GM21381 (cell line): ENCODE data around the gene RXFP1.

Experiments
- ATAC-seq: cut with Tn5 transposase; IDR thresholded peaks from one replicate; pipeline ENCODE4 v1.9.1; 2021; ENCODE audit warnings: mild to moderate bottlenecking, moderate library complexity; ENCODE audit not compliant: unreplicated experiment

RXFP1 gene

DNA sequence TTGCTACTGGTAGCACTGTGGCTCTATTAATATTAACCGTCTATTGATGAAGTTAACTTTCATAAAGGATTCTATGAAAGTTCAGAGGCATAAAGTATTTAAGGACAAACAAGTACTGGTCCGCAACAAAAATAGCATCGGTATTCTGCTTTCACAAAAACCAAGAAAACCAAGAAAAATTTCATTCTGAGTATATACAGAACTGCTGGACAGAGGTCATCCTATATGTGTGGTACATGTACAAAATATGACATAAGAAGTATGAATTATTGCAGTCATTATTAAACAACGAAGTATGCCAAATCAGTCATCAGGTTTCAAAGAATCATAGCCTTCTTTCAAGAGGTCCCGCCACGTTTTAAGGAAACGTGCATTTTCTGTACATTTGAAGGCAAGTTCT, 147.6 kb downstream of the RXFP1 start:
- no peak for ATAC-seq

DNA sequence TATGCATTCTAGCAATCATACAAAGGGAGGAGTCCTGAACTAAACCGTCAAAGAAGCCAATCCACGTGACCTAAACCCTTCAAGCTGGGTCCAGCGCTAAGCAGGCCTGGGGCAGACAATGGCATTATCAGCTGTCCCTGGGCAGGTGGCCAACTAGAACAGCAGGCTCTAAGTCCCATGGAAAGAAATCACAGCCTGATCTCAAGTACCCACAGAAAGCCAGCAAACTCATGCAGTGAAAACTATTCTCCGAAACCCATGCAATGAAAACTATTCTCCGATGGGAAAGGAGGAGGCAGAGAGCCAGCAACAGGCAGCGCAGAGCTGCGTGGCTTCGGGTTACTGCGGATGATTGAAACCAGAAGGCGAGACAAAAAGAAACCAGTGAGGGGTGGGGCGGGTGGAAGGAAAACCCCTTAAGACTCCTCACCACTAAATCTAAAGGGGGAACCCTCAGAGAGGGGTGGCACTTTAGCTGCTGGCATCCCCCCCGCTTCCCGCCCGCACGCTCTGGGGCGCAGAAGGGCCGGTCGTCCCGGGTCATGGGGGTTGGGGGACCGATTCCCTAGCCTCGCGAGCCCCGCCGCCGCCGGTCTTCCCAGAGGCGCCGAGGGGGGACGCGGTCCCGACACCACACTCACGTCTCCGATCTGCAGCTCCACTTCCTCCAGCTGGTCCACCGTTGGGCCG, 149.4 kb downstream of the RXFP1 start:
- ATAC-seq = peak; percentile 26

DNA sequence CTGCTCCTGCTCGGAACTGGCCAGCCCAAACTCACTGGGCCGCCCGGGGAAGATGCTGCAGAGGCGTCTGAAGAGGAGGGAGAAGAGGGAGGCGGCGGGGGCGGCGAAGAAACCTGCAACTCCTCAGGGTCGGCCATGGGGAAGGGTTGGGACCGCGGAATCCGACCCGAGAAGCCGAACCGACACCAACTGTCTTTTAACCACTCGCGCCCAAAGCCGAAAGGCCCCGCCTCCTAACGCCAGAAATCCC, 149.9 kb downstream of the RXFP1 start, which contains the start of gene C4orf46:
Gene C4orf46 (minus strand): TSS at position 223 of the 250 bp plus-strand sequence. CDS start 86 bp downstream, at position 137.
- ATAC-seq = no peak

DNA sequence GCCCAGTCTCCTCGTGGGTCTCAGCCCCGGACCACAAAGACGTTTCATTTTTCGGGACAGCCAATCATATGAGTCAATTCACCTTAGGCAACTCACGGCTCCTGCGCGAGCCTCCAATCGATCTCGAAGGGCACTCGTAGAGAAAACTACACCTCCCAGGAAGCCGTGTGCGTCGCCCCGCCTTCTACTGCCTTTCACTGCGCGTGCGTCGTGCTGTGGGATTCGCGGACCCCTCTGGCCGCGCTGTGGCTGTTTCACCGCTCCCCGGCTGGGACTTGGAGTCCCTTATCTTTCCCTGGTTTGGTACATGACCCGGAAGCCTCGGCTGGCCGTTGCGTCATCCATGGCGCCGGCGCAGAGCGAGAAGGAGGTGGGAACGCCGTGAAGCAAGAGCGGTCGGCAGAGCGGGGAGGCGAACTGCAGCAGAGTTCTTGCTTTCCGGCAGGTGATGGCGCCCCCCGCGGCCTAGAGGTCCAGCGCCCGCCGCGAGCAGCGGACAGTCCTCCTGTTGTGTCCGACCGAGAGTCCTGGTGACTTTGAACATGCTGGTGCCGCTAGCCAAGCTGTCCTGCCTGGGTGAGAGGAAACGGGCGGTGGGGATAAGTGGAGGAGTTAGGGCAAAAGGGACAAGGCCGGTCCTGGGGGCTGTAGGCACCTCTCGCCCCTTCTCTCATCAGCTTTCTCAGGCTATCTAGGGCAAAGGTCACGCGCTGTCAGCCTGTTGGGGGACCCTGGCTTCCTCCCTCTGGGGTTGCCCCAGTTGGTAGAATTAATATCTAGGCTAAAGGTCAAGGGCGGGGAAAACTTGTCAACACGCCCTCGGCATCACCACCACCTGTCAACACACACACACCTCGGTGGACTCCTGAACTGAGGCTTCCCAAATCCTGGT, 150.5 kb downstream of the RXFP1 start, which contains the start of gene ETFDH:
Gene ETFDH (plus strand): TSS at position 382 of the 892 bp plus-strand sequence. CDS start 161 bp downstream, at position 543.
- peak; percentile 86 for ATAC-seq

DNA sequence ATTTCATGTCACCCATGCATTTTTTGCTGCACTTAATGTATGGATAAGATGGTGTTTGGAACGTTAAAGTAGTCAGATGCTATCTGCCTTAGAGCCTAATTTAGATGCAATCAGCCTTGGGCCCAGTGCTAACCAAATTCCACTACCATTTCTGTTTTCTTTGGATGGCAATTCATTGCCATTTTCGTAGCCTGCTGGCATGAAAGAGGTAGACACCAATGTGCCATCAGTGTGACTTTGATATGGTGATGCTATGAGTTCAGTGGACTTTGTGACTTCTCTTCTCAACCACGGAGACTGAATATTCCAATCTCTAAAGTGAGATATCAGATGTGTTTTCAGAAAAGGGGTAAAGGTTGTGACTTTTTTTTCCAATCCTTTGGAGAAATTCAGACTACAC, 152.0 kb downstream of the RXFP1 start:
- no peak for ATAC-seq

DNA sequence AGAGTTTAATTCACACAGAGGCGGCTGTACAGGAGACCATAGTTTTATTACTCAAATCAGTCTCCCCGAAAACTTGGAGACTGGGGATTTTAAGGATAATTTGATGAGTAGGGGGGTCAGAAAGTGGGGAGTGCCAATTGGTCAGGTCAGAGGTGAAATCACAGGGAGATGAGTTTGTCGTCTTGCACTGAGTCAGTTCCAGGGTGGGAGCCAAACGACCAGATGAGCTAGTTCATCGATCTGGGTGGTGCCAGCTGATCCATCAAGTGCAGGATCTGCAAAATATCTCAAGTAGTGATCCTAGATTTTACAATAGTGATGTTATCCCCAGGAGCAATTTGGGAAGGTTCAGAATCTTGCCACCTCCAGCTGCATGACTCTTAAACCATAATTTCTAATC, 154.4 kb downstream of the RXFP1 start:
- ATAC-seq = no peak

DNA sequence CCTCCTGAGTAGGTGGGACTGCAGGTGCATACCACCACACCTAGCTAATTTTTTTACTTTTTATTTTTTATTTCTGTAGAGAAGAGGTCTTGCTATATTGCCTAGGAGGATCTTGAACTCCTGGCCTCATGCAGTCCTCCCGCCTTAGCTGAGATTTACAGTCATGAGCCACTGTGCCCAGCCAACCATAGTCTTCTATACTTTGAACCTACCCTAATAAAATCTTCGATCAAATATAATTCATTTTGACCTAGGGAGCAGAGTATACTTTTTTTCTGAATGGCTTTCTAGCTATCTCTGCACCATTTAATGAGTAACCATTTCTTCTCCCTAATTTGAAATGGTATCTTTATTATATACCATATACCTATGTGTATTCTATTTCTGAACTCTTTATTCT, 157.1 kb downstream of the RXFP1 start:
- no peak for ATAC-seq

DNA sequence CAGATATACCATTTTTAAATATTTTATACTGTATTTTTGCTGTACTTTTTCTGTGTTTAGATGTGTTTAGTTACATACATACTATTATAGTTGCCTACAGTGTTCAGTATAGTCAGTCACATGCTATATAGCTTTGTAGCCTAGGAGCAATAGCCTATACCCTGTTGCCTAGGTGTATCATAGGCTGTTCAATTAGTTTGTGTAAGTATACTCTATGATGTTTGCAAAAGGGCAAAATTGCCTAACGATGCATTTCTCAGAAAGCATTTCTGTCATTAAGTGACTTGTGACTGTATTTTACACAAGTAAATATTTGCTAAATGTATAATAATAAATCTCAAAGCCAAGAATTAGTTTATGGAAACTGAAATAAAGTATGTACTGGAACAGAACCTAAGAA, 159.9 kb downstream of the RXFP1 start:
- no peak for ATAC-seq

DNA sequence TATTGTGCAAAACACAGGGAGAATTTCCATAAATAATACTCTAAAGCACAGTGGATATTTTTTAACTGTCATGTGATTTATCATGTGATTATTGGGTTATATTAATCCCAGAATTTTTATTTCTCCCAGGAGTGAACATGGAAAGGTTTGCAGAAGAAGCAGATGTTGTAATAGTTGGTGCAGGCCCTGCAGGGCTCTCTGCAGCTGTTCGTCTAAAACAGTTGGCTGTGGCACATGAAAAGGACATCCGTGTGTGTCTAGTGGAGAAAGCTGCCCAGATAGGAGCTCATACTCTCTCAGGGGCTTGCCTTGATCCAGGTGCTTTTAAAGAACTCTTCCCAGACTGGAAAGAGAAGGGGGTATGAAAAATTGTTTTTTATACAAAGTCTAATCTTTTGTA, 160.4 kb downstream of the RXFP1 start:
- ATAC-seq = no peak

DNA sequence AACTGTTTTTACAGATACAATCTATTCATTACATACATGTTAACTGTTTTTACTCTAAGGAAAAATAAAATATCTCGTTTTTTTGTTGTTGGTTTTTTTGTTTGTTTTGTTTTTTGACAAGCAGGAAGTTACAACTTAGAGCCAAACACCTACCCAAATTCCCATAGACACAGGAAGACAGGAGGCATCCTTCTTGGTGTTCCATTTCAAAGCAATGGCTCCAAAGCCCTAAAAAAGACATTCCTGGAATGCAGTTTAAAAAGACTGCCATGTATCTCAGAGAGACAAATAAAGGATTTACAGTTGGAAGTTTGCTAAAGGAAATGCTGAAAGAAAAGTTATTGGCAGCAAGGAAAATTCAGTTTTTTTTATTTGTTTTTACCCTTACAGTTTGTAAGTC, 167.1 kb downstream of the RXFP1 start:
- ATAC-seq = no peak
